ENCODE results near the gene RRP15.

The RRP15 gene

DNA sequence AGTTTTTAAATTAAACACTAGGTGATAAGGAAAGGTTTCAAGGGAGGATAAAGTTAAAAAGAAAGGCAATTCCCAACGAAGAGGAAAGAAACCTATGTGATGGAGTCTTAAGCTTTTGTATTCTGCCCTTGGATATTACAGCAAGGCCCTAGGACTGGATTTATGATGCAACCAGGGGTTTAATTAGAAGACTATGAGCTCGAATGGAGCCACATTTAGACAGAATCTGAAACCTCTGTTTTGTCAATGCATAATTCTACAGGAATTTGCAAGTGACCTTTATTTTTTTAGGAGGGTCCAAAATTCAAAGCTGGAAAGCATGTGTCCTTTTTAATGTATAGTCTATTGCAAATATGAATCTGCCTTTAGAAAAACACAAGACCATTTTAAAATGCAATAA is 98.0 kb downstream of the RRP15 start:
- TF ChIP-seq, protein P1, sequence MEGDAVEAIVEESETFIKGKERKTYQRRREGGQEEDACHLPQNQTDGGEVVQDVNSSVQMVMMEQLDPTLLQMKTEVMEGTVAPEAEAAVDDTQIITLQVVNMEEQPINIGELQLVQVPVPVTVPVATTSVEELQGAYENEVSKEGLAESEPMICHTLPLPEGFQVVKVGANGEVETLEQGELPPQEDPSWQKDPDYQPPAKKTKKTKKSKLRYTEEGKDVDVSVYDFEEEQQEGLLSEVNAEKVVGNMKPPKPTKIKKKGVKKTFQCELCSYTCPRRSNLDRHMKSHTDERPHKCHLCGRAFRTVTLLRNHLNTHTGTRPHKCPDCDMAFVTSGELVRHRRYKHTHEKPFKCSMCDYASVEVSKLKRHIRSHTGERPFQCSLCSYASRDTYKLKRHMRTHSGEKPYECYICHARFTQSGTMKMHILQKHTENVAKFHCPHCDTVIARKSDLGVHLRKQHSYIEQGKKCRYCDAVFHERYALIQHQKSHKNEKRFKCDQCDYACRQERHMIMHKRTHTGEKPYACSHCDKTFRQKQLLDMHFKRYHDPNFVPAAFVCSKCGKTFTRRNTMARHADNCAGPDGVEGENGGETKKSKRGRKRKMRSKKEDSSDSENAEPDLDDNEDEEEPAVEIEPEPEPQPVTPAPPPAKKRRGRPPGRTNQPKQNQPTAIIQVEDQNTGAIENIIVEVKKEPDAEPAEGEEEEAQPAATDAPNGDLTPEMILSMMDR (IDR thresholded peaks at IDR 0.05; ENCODE audit: insufficient read depth, missing control alignments), result no peak
- FAIRE-seq (no peak), DNase-seq (ENCODE audit: insufficient read length, low spot score) (no peak)

DNA sequence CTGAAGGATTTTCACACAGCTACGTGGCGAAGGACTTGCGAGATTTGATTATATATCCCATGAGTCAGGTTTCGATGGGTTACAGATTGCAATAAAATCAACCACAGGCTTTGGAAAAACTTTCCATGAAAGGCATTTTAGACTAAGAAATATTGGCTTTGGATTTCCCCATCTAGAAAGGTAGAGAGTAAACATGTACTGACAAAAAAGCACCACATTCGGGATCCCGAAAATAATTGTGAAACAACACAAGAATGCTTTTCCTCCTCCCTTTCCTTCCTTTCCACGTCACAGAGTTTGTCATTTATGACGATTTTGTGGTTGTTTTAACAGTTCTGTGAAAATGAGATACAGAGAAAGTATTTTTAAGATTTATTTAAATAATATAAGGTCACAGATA is 98.6 kb downstream of the RRP15 start:
- DNase-seq (ENCODE audit: insufficient read length, low spot score) (no peak), FAIRE-seq (no peak)
- TF ChIP-seq, protein P1 (IDR thresholded peaks at IDR 0.05; ENCODE audit: insufficient read depth, missing control alignments), result no peak

DNA sequence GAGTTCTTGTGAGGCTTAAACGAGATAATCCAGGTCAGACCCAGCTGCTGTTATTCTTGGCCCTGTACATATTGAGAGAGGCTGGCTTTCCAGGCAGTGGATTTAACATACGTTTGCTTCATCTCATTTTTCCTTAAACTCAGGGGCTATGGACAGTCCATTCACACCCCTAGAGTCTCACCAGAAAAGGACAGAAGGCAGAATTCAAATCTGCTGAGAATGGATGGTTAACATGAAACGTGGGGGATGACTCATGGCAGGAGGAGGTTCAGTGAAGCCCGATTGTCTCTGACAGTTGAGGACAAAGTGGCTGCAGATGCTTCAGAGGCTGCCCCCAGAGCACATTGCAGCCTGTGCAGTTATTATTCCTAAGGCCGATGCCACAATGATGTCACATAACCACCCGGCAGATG is 99.5 kb downstream of the RRP15 start:
- FAIRE-seq (peak; percentile 6), DNase-seq (ENCODE audit: insufficient read length, low spot score) (no peak)
- TF ChIP-seq, protein P1 (IDR thresholded peaks at IDR 0.05; ENCODE audit: insufficient read depth, missing control alignments), result no peak
